HG03571 (cell line): Measurements from ENCODE around the gene VPS72.
"Not testable (repeated sequence)": the region's sequence is repeated elsewhere in the genome, so short reads cannot be mapped to it uniquely, and the experiment has no call there.

Source experiments
- ATAC-seq: cut with Tn5 transposase; IDR thresholded peaks from one replicate; pipeline ENCODE4 v1.9.1; 2021; ENCODE audit not compliant: unreplicated experiment

The VPS72 gene, protein sequence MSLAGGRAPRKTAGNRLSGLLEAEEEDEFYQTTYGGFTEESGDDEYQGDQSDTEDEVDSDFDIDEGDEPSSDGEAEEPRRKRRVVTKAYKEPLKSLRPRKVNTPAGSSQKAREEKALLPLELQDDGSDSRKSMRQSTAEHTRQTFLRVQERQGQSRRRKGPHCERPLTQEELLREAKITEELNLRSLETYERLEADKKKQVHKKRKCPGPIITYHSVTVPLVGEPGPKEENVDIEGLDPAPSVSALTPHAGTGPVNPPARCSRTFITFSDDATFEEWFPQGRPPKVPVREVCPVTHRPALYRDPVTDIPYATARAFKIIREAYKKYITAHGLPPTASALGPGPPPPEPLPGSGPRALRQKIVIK

DNA sequence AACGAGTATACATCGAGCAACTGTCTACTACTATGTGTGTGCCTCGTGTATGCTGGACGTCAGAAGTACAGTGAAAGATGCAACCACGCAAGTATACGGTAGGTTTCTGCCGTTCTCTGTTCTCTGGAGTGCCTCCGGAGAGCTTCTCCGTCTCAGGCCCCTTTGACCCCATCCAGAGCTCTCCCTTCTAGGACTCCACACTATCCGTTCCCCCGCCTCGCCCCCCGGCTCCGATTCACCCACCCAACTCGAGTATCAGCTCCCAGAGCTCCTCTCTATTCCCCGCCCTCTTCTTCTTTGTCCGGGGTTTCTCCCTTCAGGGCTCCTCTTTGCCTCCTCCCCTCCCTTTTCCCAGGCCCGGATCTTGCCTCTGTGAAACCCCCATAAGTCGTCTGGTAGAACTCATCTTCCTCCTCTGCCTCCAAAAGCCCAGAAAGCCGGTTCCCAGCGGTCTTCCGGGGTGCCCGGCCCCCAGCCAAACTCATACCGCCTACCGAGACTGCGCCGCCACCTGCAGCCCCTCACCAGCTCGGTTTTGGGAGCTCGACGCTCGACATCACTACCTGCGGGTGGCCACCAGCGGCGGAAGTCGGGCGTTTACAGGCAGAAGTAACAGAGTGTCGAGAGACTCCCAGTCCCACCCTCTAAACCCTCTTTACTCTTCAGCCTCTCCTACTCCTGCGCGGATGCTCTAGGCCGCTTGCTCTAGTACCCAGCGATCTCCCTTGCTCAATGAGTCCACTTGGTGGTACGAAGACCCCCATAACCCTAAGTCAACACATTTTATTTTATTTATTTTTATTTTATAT, at the start of gene VPS72:
TSS of gene VPS72 (minus strand) at position 561 of the 809 bp plus-strand sequence. CDS start at position 485, 76 bp downstream.
- ATAC-seq: peak; percentile 79

DNA sequence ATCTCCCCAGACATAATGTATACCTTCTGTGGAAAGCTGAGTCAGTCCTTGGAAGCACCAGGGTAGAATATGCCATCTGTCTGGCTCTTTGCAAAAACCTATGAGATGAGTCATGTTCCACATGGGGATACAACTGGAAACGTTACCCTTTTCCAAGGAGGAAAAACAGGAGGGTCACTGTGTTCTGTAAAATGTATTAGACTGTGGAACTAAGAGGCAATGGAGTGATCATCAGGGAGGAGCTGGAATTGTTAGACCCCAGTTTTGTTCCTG, 48.4 kb upstream of the VPS72 start:
- ATAC-seq: no peak

DNA sequence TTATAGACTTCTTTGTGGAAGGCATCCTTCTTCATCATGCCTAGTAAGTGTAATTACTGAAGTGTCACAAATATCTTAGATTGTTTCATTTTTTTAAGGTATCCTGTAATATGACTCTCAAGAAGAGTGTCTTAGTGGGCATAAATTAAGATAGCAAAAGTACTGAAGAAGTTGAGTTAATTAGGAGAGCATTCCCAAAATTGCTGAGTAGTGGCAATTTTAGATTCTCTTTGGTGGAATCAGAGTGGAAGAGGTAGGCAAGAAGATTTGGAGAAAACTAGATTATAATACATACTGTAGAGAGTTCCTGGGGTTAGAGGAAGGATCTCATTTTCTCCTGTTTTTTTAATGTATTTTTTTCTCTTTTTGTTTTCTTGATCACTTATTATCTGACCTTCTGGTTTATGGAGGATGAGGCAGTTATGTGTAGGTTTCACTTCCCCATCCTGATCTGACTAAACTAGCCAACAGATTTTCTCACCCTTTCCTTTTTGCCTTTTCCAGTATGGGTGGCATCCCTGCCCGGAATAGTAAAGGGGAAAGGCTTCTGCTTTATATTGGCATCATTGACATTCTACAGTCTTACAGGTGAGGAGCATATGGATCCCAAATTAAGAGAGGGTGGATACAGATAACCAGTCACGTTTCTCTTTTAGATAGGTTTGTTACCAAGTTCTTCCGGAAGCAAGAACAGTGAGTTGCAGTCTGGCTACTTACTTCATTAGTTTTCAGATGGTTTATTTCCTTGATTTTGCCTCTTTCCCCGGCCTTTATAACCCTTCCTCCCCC, 47.9 kb upstream of the VPS72 start:
- ATAC-seq: no peak

DNA sequence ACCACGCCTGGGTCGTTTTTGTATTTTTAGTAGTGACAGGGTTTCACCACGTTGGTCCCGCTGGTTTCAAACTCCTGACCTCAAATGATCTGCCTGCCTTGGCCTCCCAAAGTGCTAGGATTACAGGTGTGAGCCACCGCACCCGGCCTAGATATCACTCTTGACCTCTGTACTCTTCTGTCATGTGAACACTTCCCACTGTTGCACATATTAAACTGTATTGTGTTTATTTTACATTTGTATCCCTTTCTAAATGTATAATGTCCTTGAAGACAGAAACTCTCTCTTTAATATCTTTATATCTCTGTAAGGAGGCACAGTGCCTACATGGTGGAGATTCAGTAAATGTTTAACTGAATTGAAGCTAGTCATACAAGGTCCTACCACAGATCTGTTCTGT, 45.2 kb upstream of the VPS72 start:
- ATAC-seq: no peak

DNA sequence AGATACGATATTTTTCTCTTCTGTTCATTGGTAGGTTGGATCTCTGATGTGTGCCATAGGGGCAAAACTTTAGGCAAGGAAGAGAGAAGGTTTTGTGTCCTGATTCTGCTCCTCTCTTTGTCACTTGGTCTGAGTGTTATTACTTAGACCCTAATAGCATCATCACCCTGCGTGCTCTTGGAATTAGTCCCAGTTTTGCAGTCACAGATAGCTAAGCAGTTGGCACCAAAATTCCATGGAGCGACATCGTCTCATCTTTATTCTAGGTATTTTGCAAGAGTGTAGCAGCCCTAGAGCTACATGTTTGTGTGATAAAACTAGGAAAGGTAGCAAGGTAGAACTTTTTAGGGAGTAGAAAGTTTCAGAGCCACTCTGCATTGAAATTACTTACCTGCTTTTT, 32.1 kb upstream of the VPS72 start:
- ATAC-seq: no peak

DNA sequence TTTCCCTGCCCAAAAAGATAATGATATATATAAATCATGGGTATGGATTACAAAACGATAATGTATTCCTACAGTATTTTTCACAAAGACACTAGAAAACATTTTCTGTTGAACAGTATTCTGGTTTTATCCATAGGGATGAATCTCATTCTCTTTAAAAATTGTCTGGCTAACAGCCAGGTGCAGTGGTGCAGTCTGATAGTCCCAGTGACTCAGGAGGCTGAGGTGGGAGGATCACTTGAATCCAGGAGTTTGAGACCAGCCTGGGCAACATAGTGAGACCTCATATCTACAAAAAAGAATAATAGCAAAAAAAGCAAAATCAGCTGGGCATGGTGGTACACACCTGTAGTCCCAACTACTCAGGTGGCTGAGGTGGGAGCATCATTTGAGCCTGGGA, 31.6 kb upstream of the VPS72 start:
- no peak for ATAC-seq

DNA sequence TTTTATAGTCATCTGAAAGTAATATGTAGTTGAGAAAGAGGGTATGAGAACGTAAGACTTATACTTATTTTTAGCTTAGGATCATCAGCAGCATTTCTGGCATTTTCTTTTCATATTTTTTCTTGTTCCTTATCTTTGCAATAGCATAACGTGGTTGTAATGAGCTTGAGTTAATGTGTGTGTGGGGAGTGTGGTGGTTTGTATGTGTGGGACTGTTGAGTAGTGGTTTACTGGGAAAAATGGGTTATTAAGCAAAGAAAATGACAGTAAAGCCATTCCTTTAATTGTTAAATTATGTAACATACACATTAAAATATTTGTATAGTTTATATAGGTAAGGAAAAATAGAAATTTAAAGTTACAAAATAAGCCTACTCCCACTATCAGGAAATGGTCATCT, 23.6 kb upstream of the VPS72 start:
- no peak for ATAC-seq

DNA sequence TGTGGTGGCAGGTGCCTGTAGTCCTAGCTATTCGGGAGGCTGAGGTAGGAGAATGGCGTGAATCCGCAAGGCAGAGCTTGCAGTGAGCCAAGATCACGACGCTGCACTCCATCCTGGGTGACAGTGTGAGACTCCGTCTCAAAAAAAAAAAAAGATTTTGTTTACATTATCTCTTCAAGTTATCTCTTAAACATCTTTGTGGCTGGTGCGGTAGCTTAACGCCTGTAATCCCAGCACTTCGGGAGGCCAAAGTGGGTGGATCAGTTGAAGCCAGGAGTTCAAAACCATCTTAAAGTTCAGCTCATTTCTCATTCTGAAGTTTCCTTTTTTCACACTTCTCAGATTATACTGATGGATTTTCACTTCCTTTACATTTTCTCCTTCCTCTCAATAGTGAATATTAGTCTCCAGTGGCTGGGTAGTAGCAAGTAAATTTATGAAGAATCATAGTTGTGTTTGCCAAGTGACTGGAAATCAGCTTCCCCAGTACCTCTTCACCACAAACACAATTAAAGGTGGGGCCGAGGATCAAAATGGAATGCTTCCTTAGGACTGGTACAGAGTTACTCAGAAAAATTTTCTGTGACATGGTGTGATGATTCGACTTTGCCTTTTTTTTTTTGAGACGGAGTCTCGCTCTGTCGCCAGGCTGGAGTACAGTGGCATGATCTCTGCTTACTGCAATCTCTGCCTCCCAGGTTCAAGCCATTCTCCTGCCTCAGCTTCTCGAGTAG, 22.1 kb upstream of the VPS72 start:
- no peak for ATAC-seq

DNA sequence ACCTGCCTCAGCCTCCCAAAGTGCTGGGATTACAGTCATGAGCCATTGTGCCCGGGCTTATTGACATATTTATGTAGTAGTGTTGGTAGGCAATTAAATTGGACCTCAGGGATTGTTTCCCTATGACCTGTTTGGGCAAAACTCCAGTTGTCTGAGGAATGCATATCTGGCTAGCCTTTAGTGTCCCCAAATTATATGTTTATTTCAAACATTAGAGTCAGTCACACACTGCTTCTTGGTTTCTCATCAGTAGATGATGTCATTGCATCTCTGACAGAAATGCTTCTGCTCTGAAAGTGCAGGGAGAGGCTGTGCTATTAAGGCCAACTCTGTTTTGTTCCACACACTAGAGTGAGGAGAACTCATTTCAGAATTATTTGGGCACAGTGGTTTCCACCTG, 20.8 kb upstream of the VPS72 start:
- no peak for ATAC-seq

DNA sequence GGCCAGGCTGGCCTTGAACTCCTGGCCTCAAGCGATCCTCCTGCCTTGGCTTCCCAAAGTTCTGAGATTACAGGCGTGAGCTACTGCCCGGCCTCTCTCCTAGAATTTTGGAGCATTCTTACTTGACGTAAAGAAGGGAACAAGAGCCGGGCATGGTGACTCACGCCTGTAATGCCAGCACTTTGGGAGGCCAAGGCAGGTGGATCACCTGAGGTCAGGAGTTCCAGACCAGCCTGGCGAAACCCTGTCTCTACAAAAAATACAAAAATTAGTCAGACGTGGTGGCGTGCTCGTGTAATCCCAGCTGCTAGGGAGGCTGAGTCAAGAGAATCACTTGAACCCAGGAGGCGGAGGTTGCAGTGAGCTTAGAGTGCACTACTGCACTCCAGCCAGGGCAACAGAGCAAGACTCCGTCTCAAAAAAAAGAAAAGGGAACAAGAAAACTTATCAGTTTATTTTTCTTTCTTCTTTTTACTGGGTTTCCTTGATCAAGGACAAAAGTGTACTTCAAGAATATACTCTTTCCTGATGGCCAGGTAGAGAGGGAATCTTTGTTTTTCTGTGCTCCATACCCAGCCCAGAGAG, 15.5 kb upstream of the VPS72 start:
- not testable (repeated sequence) for ATAC-seq

DNA sequence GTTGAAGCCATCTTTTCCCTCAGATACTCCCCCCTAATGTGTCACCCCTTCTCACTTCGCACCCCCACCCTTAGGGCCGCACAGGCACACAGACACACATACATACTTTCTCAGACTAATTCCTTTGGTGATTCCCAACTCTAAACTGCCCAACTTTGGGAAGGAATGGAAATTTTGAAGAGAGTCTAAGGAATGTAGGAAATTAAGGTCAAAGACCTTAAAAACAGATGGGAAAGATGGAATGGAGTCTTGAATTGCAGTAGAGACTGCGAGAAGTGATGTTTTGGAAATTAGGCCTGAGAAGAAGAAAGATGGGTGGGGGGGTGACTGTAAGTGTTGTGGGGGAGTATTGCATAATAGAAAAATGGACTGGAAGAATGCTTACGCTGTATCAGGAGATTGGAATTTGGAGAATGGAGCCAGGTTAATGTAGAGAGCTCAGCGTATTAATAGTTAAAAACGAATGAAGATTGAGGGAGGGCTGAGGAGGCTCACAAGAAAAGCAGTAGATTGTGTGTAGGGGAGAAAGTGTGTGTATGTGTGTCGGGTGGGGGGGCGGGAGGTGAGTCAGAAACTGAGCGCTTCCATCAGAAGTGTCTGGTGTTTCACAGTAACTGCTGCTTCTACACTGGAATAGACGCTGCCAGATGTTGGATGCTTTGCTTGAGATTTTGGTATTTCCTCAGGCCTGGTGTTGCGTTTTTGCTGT, 10.0 kb upstream of the VPS72 start:
- no peak for ATAC-seq

DNA sequence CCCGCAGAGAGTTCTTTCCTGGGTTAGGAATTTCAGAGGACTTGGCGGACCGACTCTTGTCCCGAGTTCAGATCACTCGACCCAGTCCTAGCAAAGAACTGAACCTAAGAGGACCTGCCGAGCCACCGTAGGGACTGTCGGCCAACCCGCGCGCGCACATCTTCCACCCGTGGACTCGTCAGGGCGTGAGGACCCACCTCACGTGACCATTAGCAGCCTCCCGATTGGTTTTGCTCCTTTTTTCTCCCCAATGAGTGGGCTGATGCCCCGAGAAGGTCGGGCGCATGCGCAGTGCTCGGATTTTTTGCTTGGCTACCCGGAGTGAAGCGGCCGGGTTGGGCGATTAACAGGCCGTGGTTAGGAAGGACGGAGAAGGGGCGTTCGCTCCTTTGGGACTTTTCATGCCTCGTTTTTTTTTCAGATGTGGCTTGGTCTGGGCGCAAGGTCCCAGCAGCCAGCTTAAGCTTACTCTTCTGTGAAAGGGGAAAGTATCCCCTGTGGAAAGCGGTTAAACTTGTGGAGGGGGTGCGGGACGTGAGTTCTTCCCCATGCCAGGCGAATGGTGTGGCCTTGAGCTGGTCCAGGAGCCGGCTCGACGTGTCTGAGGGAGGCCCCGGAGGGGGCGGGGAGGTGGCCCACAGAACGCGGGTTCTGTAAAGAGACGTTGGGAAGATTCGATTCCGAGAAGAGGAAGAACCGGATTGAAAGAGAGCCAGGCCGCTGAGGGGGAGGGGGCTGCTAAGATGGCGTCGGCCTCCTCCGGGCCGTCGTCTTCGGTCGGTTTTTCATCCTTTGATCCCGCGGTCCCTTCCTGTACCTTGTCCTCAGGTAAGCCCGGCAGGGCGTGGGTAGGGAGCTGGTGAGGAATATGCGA, 8.5 kb upstream of the VPS72 start, which contains the start of gene PIP5K1A:
TSS of gene PIP5K1A (plus strand) at position 299 of the 874 bp plus-strand sequence. CDS start at position 744, 445 bp downstream.
- ATAC-seq: peak; percentile 75

DNA sequence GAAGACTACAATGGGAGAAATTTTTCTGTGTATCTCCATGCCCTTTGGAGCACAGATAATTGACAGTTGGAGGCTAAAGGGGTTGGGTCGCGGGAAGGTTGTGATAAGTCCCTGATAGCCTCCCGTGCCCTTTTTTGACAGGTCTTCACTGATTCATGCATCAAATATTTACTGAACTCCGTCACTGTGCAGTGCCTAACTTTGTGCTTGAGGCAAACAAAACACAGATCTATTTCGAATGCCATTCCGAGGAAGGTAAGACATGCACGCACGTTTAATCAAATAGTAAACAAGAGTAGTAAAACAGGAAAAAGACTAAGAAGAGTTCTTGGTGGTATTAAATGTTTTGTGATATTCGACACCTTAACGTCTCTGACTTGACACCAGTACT, 7.9 kb upstream of the VPS72 start:
- ATAC-seq: no peak

DNA sequence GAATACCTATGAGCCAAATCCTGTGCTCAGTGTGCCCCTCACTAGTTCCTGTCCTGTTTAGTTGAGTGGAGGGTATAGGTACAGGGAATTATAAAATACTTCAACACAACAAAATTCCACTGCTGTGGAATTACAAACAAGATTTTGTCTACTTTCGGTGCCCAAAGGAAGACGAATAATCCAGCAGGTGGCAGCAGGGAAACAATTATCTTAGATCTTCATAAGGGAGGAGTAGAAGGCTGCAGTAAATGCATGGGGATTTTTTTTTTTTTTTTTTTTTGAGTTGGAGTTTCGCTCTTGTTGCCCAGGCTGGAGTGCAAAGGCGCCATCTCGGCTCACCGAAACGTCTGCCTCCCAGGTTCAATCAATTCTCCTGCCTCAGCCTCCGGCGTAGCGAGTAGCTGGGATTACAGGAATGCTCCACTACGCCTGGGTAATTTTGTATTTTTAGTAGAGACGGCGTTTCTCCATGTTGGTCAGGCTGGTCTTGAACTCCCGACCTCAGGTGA, 6.3 kb upstream of the VPS72 start:
- ATAC-seq: no peak

DNA sequence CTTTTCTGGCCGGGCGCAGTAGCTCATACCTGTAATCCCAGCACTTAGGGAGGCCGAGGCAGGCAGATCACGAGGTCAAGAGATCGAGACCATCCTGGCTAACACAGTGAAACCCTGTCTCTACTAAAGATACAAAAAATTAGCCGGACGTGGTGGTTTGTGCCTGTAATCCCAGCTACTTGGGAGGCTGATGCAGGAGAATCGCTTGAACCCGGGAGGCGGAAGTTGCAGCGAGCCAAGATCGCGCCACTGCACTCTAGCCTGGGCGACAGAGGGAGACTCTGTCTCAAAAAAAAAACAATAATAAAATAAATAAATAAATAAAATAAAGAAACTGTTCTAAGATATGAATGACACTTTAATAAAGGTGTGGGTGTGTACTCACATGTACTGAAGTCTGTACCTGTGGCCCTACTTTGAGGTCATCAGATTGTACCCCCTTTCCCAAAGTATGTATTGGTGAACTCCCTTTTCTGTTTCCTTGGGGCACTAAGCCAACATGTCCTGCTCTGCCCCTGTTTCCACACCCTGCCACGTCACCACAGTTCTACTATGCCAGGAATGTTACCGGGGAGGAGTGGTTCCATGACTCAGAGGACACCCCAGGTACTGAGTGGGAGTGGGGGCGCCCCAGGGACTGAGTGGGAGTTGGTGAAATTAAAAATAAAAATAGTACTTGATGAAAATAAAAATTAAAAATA, 5.0 kb upstream of the VPS72 start:
- not testable (repeated sequence) for ATAC-seq

DNA sequence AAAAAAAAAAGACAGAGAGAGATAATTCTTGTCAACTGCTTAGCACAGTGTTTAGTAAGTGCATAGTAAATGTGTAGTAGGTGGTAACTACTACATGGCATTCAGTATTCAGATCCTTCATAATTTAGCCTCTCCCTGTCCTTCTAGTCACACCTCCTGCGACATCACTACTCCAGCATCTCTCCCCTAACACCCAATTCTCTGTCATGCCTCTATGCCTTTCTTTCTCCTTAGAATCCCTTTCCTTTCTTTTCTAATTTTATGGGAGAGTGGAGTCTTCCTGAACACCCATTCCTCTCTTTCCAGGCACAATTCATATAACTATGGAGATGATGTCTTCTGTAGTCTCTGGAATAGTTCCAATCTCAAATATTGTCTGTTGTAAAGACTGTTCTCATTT, 3.9 kb upstream of the VPS72 start:
- no peak for ATAC-seq

DNA sequence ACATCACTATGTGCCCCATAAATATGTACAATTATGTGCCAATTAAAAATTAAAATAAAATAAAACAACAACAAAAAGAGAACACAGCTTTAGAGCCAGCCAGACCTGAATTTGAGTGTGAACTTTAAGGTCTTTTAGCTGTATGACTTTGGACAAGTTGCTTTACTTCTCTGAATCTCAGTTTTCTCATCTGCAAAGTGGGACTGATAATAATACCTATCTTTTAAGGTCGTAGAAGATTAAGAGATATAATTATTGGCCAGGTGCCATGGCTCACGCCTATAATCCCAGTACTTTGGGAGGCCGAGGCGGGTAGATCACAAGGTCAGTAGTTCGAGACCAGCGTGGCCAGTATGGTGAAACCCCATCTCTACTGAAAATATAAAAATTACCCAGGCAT, 3.3 kb upstream of the VPS72 start:
- ATAC-seq: no peak

DNA sequence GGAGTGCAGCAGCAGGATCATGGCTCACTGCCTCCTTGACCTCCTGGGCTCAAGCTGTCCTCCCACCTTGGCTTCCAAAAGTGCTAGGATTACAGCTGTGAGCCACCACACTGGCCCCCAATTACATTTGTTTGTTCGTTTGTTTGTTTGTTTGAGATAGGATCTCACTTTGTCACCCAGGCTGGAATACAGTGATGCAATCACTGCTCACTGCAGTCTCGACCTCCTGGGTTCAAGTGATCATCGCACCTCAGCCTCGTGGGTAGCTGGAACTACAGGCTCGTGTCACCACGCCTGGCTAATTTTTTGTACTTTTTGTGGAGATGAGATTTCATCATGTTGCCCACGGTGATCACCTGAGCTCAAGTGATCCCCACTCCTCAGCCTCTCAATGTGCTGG, 2.0 kb upstream of the VPS72 start:
- no peak for ATAC-seq
